Tibial nerve (tissue), 4 donors: ENCODE measurements around the gene TJAP1.
A peak's percentile ranks its signal among the peaks of the same experiment; 100 is the strongest.

ENCODE experiments used
- EP300 ChIP-seq, 2 donors: sonication (generic); formaldehyde crosslinking; IDR thresholded peaks; one replicate each; pipeline ENCODE4 v1.6.1; 2017; ENCODE audit warnings: antibody characterized with exemption in 2 of 2, mild to moderate bottlenecking in 1 of 2
- TF ChIP-seq, protein P1 (sequence below), 5 experiments: fragments of 200-600 bp in 3 of 5; fragments of 450-650 bp in 2 of 5; sonication (generic) in 3 of 5; IDR thresholded peaks; one replicate each; pipeline ENCODE4 v1.5.1; 2016 to 2019; ENCODE audit warnings: antibody characterized with exemption in 5 of 5, mild to moderate bottlenecking in 3 of 5, moderate library complexity in 2 of 5

DNA sequence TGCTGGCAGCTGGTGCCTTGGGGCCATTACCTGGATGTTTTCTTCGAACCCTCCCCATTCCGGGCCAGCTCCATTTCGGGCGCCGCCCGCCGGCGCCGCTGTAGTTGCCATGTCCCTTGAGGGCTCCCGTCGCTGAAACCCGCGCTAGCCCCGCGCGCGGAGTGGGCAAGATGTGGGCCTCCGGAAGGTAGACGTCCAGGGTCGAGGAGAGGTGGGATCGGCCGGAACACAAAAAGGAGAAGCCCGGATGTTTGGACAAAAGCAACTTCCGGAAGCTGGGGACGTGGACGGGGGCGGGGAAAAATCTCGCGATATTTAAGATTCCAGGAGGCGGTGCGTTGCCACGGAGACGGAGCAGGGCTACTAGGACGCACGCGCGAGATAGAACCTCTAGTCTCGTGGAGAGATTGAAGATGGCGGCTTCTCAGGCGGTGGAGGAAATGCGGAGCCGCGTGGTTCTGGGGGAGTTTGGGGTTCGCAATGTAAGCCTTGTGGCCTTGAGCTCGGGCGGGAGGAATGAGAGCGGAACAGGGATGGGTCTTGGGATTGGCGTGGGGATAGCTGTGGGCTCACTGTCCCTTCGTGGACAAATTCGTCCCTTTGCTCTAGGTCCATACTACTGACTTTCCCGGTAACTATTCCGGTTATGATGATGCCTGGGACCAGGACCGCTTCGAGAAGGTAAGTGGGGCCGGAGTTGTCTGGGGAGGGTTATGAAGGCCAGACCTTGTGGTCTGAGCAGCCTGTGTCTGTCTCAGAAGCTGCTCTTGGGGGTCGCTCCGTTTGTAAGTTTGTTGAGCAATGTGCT lies 39.5 kb downstream of the TJAP1 start, which contains the start of the genes POLR1C and YIPF3:
- TF ChIP-seq, protein P1, sequence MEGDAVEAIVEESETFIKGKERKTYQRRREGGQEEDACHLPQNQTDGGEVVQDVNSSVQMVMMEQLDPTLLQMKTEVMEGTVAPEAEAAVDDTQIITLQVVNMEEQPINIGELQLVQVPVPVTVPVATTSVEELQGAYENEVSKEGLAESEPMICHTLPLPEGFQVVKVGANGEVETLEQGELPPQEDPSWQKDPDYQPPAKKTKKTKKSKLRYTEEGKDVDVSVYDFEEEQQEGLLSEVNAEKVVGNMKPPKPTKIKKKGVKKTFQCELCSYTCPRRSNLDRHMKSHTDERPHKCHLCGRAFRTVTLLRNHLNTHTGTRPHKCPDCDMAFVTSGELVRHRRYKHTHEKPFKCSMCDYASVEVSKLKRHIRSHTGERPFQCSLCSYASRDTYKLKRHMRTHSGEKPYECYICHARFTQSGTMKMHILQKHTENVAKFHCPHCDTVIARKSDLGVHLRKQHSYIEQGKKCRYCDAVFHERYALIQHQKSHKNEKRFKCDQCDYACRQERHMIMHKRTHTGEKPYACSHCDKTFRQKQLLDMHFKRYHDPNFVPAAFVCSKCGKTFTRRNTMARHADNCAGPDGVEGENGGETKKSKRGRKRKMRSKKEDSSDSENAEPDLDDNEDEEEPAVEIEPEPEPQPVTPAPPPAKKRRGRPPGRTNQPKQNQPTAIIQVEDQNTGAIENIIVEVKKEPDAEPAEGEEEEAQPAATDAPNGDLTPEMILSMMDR (IDR thresholded peaks at IDR 0.05), result peak in 1 of 5 experiments; percentile 31
- peak; percentile 50 to 88 for TF ChIP-seq EP300 (IDR thresholded peaks at IDR 0.05)
